Natural killer cell (primary cell): ENCODE measurements around the gene MRPL48. TPM values are rescaled to one million over a fixed set of nuclear protein-coding genes. Genes with fewer than 3 reads are reported as not detected.

Source experiments
- ATAC-seq, 3 donors: fragments of 150-1000 bp in 2 of 3; fragments of 200-7000 bp in 1 of 3; cut with Tn5 transposase; 1 replicate in 1 of 3; 2 replicates in 2 of 3; pipeline ENCODE4 v1.10.0; 2021; ENCODE audit warnings: mild to moderate bottlenecking in 2 of 3, moderate library complexity in 2 of 3
- DNase-seq, 2 donors: peaks; one replicate each; pipeline versions ENCODE4 v3.0.0 to v3.0.0-alpha.2; 2013 to 2021; ENCODE audit warnings: mixed read lengths in 1 of 2
- H3K27ac ChIP-seq: one replicate; pipeline ENCODE4 v1.5.1; 2013; ENCODE audit warnings: mild to moderate bottlenecking, low read length
- H3K27me3 ChIP-seq: one replicate; pipeline ENCODE4 v1.6.1; 2013; ENCODE audit warnings: low read length; ENCODE audit not compliant: control insufficient read depth, insufficient read depth
- H3K36me3 ChIP-seq: one replicate; pipeline ENCODE4 v1.6.1; 2013; ENCODE audit warnings: low read length; ENCODE audit not compliant: control insufficient read depth, insufficient read depth
- H3K4me1 ChIP-seq: one replicate; pipeline ENCODE4 v1.6.1; 2013; ENCODE audit warnings: low read length; ENCODE audit not compliant: control insufficient read depth, insufficient read depth
- H3K4me3 ChIP-seq: one replicate; pipeline ENCODE4 v1.5.1; 2013; ENCODE audit warnings: low read length
- H3K9me3 ChIP-seq: one replicate; pipeline ENCODE4 v1.6.1; 2013; ENCODE audit warnings: low read length; ENCODE audit not compliant: control insufficient read depth, insufficient read depth
- H3K27ac Mint-ChIP-seq, 2 donors: one replicate each; pipeline ENCODE4 v1.8.0; 2022; ENCODE audit warnings: mild to moderate bottlenecking in 2 of 2, mixed read lengths in 2 of 2, moderate library complexity in 1 of 2
- H3K27me3 Mint-ChIP-seq, 2 donors: one replicate each; pipeline ENCODE4 v1.8.0; 2022; ENCODE audit warnings: low read depth in 2 of 2, mixed read lengths in 2 of 2
- H3K36me3 Mint-ChIP-seq: one replicate; pipeline ENCODE4 v1.8.0; 2022; ENCODE audit warnings: mixed read lengths
- H3K4me1 Mint-ChIP-seq, 2 donors: one replicate each; pipeline ENCODE4 v1.8.0; 2022; ENCODE audit warnings: mixed read lengths in 2 of 2
- H3K4me3 Mint-ChIP-seq: one replicate; pipeline ENCODE4 v1.8.0; 2022; ENCODE audit warnings: mild to moderate bottlenecking, moderate library complexity, mixed read lengths
- H3K9me3 Mint-ChIP-seq, 2 donors: one replicate each; pipeline ENCODE4 v1.8.0; 2022; ENCODE audit warnings: mixed read lengths in 2 of 2
- WGBS: methylation state at CpG from one replicate; pipeline ENCODE4 v1.1.7; 2013; ENCODE audit warnings: missing lambda C conversion rate; ENCODE audit not compliant: insufficient coverage; 5-methylcytosine and 5-hydroxymethylcytosine counted together
- intact Hi-C: fragments of 100-400 bp; cut with micrococcal nuclease; formaldehyde crosslinking; loops from one replicate; pipeline ENCODE4 v1.14.2; 2022
- total RNA-seq, 4 donors: library from RNA; stranded (reverse); fragments of 120-200 nt in 1 of 4; gene quantifications; one replicate each; pipeline versions ENCODE4 v1.2.3 to v1.2.4, GENCODE V29; 2013 to 2022
- TF ChIP-seq, protein P1 (sequence below): fragments of 200-600 bp; IDR thresholded peaks from one replicate; pipeline ENCODE4 v1.8.0; 2022; ENCODE audit warnings: antibody characterized with exemption

MRPL48 gene
- total RNA-seq, result 10 to 100 TPM; 19.5 to 24.9 (median 21.2) TPM
- 48.2 TPM for total RNA-seq (2013)

DNA sequence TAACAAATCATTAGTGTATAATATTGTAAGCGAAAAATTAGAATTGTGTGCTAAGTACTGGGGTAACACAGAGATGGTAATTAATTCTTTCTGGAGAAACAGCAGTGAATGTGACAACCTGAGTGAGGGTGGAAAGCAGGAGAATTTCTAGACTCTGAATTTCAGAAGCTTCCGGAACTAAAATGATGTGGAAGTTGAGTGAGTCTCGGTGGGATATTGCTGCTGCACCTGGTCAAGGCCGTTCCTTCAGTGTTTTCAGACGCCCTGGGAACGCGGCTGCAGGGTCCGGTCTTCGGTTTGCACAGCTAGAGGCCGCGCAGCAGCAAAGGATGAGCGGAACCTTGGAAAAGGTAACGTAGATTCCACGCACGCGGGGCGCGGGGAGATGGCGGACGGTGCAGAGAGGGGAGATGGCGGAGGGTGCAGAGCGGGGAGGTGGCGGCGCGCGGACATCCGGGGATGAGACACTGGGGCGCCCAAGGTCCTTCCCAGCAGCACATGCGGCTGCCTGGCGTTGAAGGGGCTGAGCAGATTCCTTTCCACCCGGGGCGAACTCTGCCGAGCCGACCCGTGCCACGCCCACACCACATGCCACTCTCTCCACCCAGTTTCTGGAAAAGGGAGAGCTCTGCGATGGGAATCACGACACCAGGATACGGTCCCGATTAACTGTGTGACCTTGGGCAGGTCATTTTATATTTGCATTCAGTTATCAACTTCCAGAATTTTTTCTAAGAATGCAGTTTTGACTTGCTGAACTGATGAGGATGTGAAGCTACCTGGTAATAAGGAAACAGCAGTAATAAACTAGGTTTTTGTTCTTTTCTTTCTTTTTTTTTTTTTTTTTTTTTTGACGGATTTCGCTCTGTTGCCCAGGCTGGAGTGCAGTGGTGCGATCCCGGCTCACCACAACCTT lies at the start of gene MRPL48:
TSS of gene MRPL48 (plus strand) at position 232 of the 916 bp plus-strand sequence. CDS start at position 330, 98 bp downstream.
- Mint-ChIP-seq H3K27me3 (no peaks in the 10 kb centered on the region), H3K36me3 (no peaks in the 10 kb centered on the region), H3K27ac (peak within 1 kb of the TSS; percentile 91 to 97), H3K4me1 (peaks cover 11 to 15% of the 10 kb centered on the region in 2 donors), H3K4me3 (peak within 1 kb of the TSS; percentile 100), H3K9me3 (no peaks in the 10 kb centered on the region)
- 4% methylated on average over 43 of the region's 44 CpGs for WGBS
- peaks cover 14% of the 10 kb centered on the region for H3K4me1 ChIP-seq
- H3K27me3 ChIP-seq, result no peaks in the 10 kb centered on the region
- peak within 1 kb of the TSS; percentile 97 for H3K4me3 ChIP-seq
- H3K27ac ChIP-seq, result peak within 1 kb of the TSS; percentile 74
- no peaks in the 10 kb centered on the region for H3K9me3 ChIP-seq
- ATAC-seq (peak; percentile 98 to 100 (median 99)), DNase-seq (peak; percentile 80 to 92)
- no peaks in the 10 kb centered on the region for H3K36me3 ChIP-seq
- TF ChIP-seq, protein P1, sequence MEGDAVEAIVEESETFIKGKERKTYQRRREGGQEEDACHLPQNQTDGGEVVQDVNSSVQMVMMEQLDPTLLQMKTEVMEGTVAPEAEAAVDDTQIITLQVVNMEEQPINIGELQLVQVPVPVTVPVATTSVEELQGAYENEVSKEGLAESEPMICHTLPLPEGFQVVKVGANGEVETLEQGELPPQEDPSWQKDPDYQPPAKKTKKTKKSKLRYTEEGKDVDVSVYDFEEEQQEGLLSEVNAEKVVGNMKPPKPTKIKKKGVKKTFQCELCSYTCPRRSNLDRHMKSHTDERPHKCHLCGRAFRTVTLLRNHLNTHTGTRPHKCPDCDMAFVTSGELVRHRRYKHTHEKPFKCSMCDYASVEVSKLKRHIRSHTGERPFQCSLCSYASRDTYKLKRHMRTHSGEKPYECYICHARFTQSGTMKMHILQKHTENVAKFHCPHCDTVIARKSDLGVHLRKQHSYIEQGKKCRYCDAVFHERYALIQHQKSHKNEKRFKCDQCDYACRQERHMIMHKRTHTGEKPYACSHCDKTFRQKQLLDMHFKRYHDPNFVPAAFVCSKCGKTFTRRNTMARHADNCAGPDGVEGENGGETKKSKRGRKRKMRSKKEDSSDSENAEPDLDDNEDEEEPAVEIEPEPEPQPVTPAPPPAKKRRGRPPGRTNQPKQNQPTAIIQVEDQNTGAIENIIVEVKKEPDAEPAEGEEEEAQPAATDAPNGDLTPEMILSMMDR, result no peak
- intact Hi-C loops, result loop anchor here (10.0 kb wide), 1 partner anchor 87 kb away; the partner anchor contains the start of genes COA4 and PAAF1

DNA sequence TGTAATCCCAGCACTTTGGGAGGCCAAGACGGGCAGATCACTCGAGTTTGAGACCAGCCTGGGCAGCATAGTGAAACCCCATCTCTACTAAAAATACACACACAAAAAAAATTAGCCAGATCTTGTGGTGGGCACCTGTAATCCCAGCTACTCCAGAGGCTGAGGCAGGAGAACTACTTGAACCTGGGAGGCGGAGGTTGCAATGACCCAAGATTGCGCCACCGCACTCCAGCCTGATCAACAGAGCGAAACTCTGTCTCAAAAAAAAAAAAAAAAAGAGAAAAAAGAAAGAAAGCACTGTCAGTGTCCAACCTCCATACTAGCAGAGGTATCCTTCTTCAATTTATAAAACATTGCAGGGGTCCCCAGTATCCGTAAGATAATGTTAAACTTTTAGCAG lies 44.6 kb upstream of the MRPL48 start:
- no peaks in the 10 kb centered on the region for H3K9me3 Mint-ChIP-seq
- ATAC-seq, result no peak
- H3K36me3 ChIP-seq, result no peaks in the 10 kb centered on the region
- H3K36me3 Mint-ChIP-seq, result no peaks in the 10 kb centered on the region
- H3K4me1 Mint-ChIP-seq, result peaks cover 38 to 41% of the 10 kb centered on the region in 2 donors
- no peak for DNase-seq
- TF ChIP-seq, protein P1, result no peak
- no peak overlapping the region for H3K4me3 Mint-ChIP-seq
- no peak overlapping the region for H3K4me3 ChIP-seq
- intact Hi-C loops, result no loop called here
- no peaks in the 10 kb centered on the region for H3K27me3 Mint-ChIP-seq
- H3K9me3 ChIP-seq, result no peaks in the 10 kb centered on the region
- peaks cover 3% of the 10 kb centered on the region for H3K4me1 ChIP-seq
- H3K27ac ChIP-seq, result no peak overlapping the region
- WGBS, result over 99% methylated on average over 7 of the region's 7 CpGs
- H3K27ac Mint-ChIP-seq, result peak overlapping the region; percentile 60 to 68
- no peaks in the 10 kb centered on the region for H3K27me3 ChIP-seq

DNA sequence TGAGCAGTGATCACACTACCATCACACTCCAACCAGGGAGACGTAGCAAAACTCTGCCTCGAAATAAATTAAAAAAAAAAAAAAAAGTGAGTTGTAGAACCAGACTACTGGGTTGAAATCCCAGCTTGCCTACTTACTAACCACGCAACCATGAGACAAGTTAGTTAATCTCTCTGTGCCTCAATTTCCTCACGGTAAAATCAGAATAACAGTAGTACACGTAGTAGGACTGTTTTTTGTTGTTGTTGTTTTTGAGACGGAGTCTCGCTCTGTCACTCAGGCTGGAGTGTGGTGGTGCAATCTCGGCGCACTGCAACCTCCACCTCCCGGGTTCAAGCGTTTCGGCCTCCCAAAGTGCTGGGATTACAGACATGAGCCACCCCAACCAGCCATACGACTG lies 41.0 kb upstream of the MRPL48 start:
- H3K4me3 Mint-ChIP-seq, result no peak overlapping the region
- Histone ChIP-seq H3K9me3 (no peaks in the 10 kb centered on the region), H3K27me3 (no peaks in the 10 kb centered on the region), H3K4me3 (no peak overlapping the region), H3K4me1 (peaks cover 6% of the 10 kb centered on the region), H3K36me3 (no peaks in the 10 kb centered on the region), H3K27ac (no peak overlapping the region)
- H3K36me3 Mint-ChIP-seq, result no peaks in the 10 kb centered on the region
- DNase-seq (no peak), ATAC-seq (no peak)
- WGBS, result 93% methylated on average over 13 of the region's 13 CpGs
- intact Hi-C loops, result no loop called here
- no peak overlapping the region for H3K27ac Mint-ChIP-seq
- no peaks in the 10 kb centered on the region for H3K9me3 Mint-ChIP-seq
- no peaks in the 10 kb centered on the region for H3K27me3 Mint-ChIP-seq
- TF ChIP-seq, protein P1, result no peak
- peaks cover 49 to 58% of the 10 kb centered on the region in 2 donors for H3K4me1 Mint-ChIP-seq
